H1 (cell line): ENCODE results near the gene XCL1. TPM values are rescaled to one million over a fixed set of nuclear protein-coding genes. Genes with fewer than 3 reads are reported as not detected.

Experiments
- CTCF ChIA-PET: fragments of 300-600 bp; sonication (Branson Sonifier 250); formaldehyde crosslinking; loops from one replicate; lab custom pipeline; 2021; ENCODE audit not compliant: partially characterized antibody; lab: Charles Lee
- POLR2A ChIA-PET: fragments of 300-600 bp; sonication (Branson Sonifier 250); formaldehyde crosslinking; loops from one replicate; lab custom pipeline; 2021; ENCODE audit warnings: inconsistent platforms; ENCODE audit not compliant: partially characterized antibody; lab: Charles Lee
- DNase-seq, 2 experiments: peaks; one replicate each; pipeline versions ENCODE4 v3.0.0 to v3.0.0-alpha.2; 2010 to 2022; ENCODE audit warnings: low spot score in 2 of 2, low read depth in 1 of 2, mixed read lengths in 1 of 2
- FAIRE-seq: peaks from 2 replicates; lab custom pipeline; 2011; peaks lifted over from hg19 to GRCh38; lab: Jason Lieb, UNC
- H2AFZ ChIP-seq: 2 replicates; pipeline ENCODE4 v1.8.1; 2012; ENCODE audit warnings: low read length, inconsistent platforms
- H2AK5ac ChIP-seq: 2 replicates; pipeline ENCODE4 v1.6.1; 2013; ENCODE audit warnings: low read depth, low read length
- H2BK120ac ChIP-seq: replicated peaks from 2 replicates; pipeline ENCODE3; 2013; ENCODE audit warnings: low read depth, low read length, inconsistent platforms
- H2BK12ac ChIP-seq: 2 replicates; pipeline ENCODE4 v1.6.1; 2013; ENCODE audit warnings: low read depth, low read length
- H2BK15ac ChIP-seq: 2 replicates; pipeline ENCODE4 v1.6.1; 2013; ENCODE audit warnings: low read length
- H2BK20ac ChIP-seq: 2 replicates; pipeline ENCODE4 v1.6.1; 2013; ENCODE audit warnings: low read length
- H2BK5ac ChIP-seq: 2 replicates; pipeline ENCODE4 v1.6.1; 2013; ENCODE audit warnings: low read depth, low read length
- H3K14ac ChIP-seq: 2 replicates; pipeline ENCODE4 v1.6.1; 2013; ENCODE audit warnings: inconsistent platforms; ENCODE audit not compliant: insufficient read length
- H3K18ac ChIP-seq: 2 replicates; pipeline ENCODE4 v1.6.1; 2013; ENCODE audit warnings: low read length; ENCODE audit errors: extremely low read depth
- H3K23ac ChIP-seq: 2 replicates; pipeline ENCODE4 v1.6.1; 2013; ENCODE audit warnings: inconsistent platforms; ENCODE audit not compliant: insufficient read length
- H3K23me2 ChIP-seq: 2 replicates; pipeline ENCODE4 v1.6.1; 2013; ENCODE audit warnings: low read depth, low read length
- H3K27ac ChIP-seq: 2 replicates; pipeline ENCODE4 v1.6.1; 2011; ENCODE audit warnings: low read depth, low read length, inconsistent platforms
- H3K27me3 ChIP-seq, 4 experiments: replicated peaks in 1 of 4; 1 replicate in 1 of 4; 2 replicates in 3 of 4; pipeline versions ENCODE4 v1.6.1 to v1.8.1; 2011 to 2013; ENCODE audit warnings: low read length in 3 of 4, mild to moderate bottlenecking in 3 of 4, inconsistent platforms in 2 of 4, mixed read lengths in 2 of 4, moderate library complexity in 1 of 4; ENCODE audit not compliant: control insufficient read depth in 3 of 4, insufficient read depth in 3 of 4; ENCODE audit errors: extremely low read depth in 1 of 4
- H3K36me3 ChIP-seq, 4 experiments: 2 replicates each; pipeline versions ENCODE4 v1.6.1 to v1.8.1; 2011 to 2013; ENCODE audit warnings: mild to moderate bottlenecking in 4 of 4, low read length in 3 of 4, moderate library complexity in 2 of 4, control low read depth in 1 of 4, inconsistent platforms in 1 of 4; ENCODE audit not compliant: insufficient read depth in 4 of 4, control insufficient read depth in 2 of 4
- H3K4ac ChIP-seq: replicated peaks from 2 replicates; pipeline ENCODE3; 2013; ENCODE audit warnings: low read length, low read depth, mixed read lengths, inconsistent platforms; ENCODE audit not compliant: insufficient read length
- H3K4me1 ChIP-seq, 4 experiments: replicated peaks in 1 of 4; 1 replicate in 1 of 4; 2 replicates in 3 of 4; pipeline versions ENCODE4 v1.6.1 to v1.8.1; 2011 to 2013; ENCODE audit warnings: low read length in 3 of 4, inconsistent platforms in 2 of 4, mixed read lengths in 1 of 4; ENCODE audit not compliant: insufficient read depth in 4 of 4, control insufficient read depth in 3 of 4
- H3K4me2 ChIP-seq, 2 experiments: 2 replicates each; pipeline versions ENCODE4 v1.6.1 to v1.8.1; 2011 to 2013; ENCODE audit warnings: low read depth in 2 of 2, low read length in 2 of 2, control low read depth in 1 of 2, inconsistent platforms in 1 of 2, mild to moderate bottlenecking in 1 of 2; ENCODE audit not compliant: insufficient read depth in 1 of 2
- H3K4me3 ChIP-seq, 4 experiments: fragments of 200-600, 300-600 bp in 1 of 4; sonication (generic), shearing (Covaris generic), sonication (Bioruptor Twin) in 1 of 4; 2 replicates each; pipeline versions ENCODE4 v1.5.1 to v1.8.1; 2011 to 2016; ENCODE audit warnings: low read length in 4 of 4, low read depth in 3 of 4, control low read depth in 2 of 4, inconsistent platforms in 2 of 4, mild to moderate bottlenecking in 2 of 4, mixed read lengths in 1 of 4, moderate library complexity in 1 of 4; ENCODE audit not compliant: insufficient read depth in 2 of 4; ENCODE audit errors: extremely low read depth in 1 of 4
- H3K56ac ChIP-seq: replicated peaks from 2 replicates; pipeline ENCODE3; 2013; ENCODE audit warnings: low read depth, mild to moderate bottlenecking, mixed read lengths, low read length, inconsistent platforms; ENCODE audit not compliant: insufficient read length
- H3K79me1 ChIP-seq: 2 replicates; pipeline ENCODE4 v1.6.1; 2013; ENCODE audit warnings: low read depth, low read length, control low read depth
- H3K79me2 ChIP-seq, 2 experiments: 2 replicates each; pipeline versions ENCODE4 v1.6.1 to v1.8.1; 2012 to 2013; ENCODE audit warnings: low read length in 2 of 2, mild to moderate bottlenecking in 2 of 2, inconsistent platforms in 1 of 2; ENCODE audit not compliant: insufficient read depth in 2 of 2, control insufficient read depth in 1 of 2
- H3K9ac ChIP-seq, 4 experiments: replicated peaks in 1 of 4; 1 replicate in 1 of 4; 2 replicates in 3 of 4; pipeline versions ENCODE4 v1.6.1 to v1.8.1; 2011 to 2013; ENCODE audit warnings: low read depth in 3 of 4, low read length in 3 of 4, control low read depth in 2 of 4, mild to moderate bottlenecking in 2 of 4, moderate library complexity in 2 of 4, inconsistent platforms in 1 of 4; ENCODE audit errors: extremely low read depth in 1 of 4
- H3K9me3 ChIP-seq, 2 experiments: 2 replicates each; pipeline versions ENCODE4 v1.6.1 to v1.8.1; 2012 to 2013; ENCODE audit warnings: mild to moderate bottlenecking in 2 of 2, moderate library complexity in 2 of 2, control low read depth in 1 of 2, inconsistent platforms in 1 of 2, low read depth in 1 of 2, low read length in 1 of 2, mixed read lengths in 1 of 2; ENCODE audit not compliant: insufficient read depth in 2 of 2
- H4K20me1 ChIP-seq, 2 experiments: replicated peaks in 1 of 2; 2 replicates each; pipeline versions ENCODE3 to v1.8.1; 2011 to 2013; ENCODE audit warnings: inconsistent platforms in 2 of 2, low read length in 2 of 2, mild to moderate bottlenecking in 1 of 2; ENCODE audit not compliant: insufficient read depth in 2 of 2, control insufficient read depth in 1 of 2
- H4K5ac ChIP-seq: 2 replicates; pipeline ENCODE4 v1.6.1; 2013; ENCODE audit warnings: low read length, low read depth, mixed read lengths, inconsistent platforms; ENCODE audit not compliant: insufficient read length
- H4K8ac ChIP-seq: 2 replicates; pipeline ENCODE4 v1.8.0; 2013; ENCODE audit warnings: mild to moderate bottlenecking, moderate library complexity, low read length, inconsistent platforms; ENCODE audit not compliant: insufficient read depth; ENCODE audit errors: extremely low read depth
- H4K91ac ChIP-seq: replicated peaks from 2 replicates; pipeline ENCODE3; 2013; ENCODE audit warnings: low read length, mixed read lengths, inconsistent platforms; ENCODE audit not compliant: insufficient read length
- CBX8 ChIP-seq: fragments of 300-800, 300-1000 bp; sonication (generic); IDR thresholded peaks from 2 replicates; pipeline ENCODE4 v1.7.1; 2016; ENCODE audit warnings: low read depth, low read length, borderline replicate concordance
- CEBPB ChIP-seq: IDR thresholded peaks from 2 replicates; pipeline ENCODE4 v1.6.1; 2012; ENCODE audit warnings: low read depth, low read length
- KDM5A ChIP-seq: fragments of 200-600 bp; IDR thresholded peaks from 2 replicates; pipeline ENCODE4 v1.7.1; 2012; ENCODE audit warnings: mild to moderate bottlenecking, low read length, inconsistent platforms, mixed read lengths
- NANOG ChIP-seq: IDR thresholded peaks from 2 replicates; pipeline ENCODE4 v1.6.1; 2011; ENCODE audit warnings: low read length, low read depth, mild to moderate bottlenecking, inconsistent platforms; ENCODE audit not compliant: insufficient read depth, poor library complexity, severe bottlenecking
- POLR2A ChIP-seq, 2 experiments: IDR thresholded peaks; 1 replicate in 1 of 2; 2 replicates in 1 of 2; pipeline ENCODE4 v1.6.1; 2011; ENCODE audit warnings: low read depth in 2 of 2, low read length in 2 of 2, mild to moderate bottlenecking in 2 of 2; ENCODE audit errors: control extremely low read depth in 1 of 2
- TAF7 ChIP-seq: optimal IDR thresholded peaks from 2 replicates; pipeline ENCODE3; 2011; ENCODE audit warnings: low read depth, mild to moderate bottlenecking, inconsistent platforms, low read length, moderate library complexity, borderline replicate concordance
- WGBS, 2 experiments: shearing (Covaris generic) in 1 of 2; methylation state at CpG; one replicate each; pipeline versions ENCODE4 v1.1.6 to v1.1.7; 2013 to 2015; ENCODE audit warnings: low lambda C conversion rate in 2 of 2, mixed read lengths in 2 of 2, inconsistent platforms in 1 of 2, low coverage in 1 of 2, missing lambda C conversion rate in 1 of 2; ENCODE audit not compliant: insufficient replicate concordance in 2 of 2, insufficient coverage in 1 of 2, insufficient read length in 1 of 2; ENCODE audit errors: extremely low coverage in 1 of 2, missing lambda C conversion rate in 1 of 2; 5-methylcytosine and 5-hydroxymethylcytosine counted together
- polyA plus RNA-seq, 7 experiments: library from polyadenylated mRNA; depleted of rRNA in 3 of 7; stranded (reverse) in 5 of 7; unstranded in 2 of 7; fragments of >200 nt in 5 of 7; fragments of 200-250 nt in 2 of 7; gene quantifications; 1 replicate in 5 of 7; 2 replicates in 1 of 7; 4 replicates in 1 of 7; pipeline versions ENCODE4 v1.2.1 to v1.2.3, GENCODE V29; 2011 to 2013; ENCODE audit warnings: missing spikeins in 2 of 7, mixed read lengths in 2 of 7
- total RNA-seq: library from RNA; stranded (reverse); fragmentation: NEBNext Ultra II Directional; extraction: Animal tissue kit (Norgen Biotek cat#: 25700); gene quantifications from 2 replicates; pipeline ENCODE4 v1.2.1, GENCODE V29; 2021

XCL1 gene
- total and polyA plus RNA-seq, 2 of the 8 experiments (the other 6 are each of a cell fraction or from before 2014, with no cell fraction given) = 0.39 to 0.63 TPM

DNA sequence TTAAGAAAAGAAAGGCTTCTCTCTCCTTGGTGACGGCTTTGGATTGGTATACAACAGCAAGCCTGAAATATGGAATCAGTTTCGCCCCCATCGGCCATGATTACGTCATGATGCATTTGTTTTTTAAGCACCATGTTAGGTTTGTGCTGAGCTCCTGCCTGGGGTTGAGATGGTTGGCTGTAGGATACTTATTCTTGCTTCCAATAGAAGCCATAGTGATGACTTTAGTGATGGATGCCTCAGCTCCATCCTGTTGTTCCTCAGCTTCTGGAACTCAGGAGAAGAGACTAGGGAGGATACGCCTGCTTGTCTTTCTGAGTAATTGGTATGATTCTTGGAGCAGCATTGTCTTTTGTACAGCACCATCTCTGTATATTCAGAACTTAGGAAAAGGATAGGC lies 14.7 kb downstream of the XCL1 start:
- Histone ChIP-seq H3K4me2 (no peak overlapping the region), H2BK5ac (no peak overlapping the region), H3K4ac (no peak overlapping the region), H4K20me1 (no peaks in the 10 kb centered on the region), H3K23ac (no peak overlapping the region), H3K27ac (no peak overlapping the region), H3K56ac (no peak overlapping the region), H3K23me2 (no peaks in the 10 kb centered on the region), H3K9ac (no peak overlapping the region), H4K8ac (no peak overlapping the region), H3K36me3 (no peaks in the 10 kb centered on the region; a peak in 1 of 8 replicates), H3K14ac (no peak overlapping the region), H3K9me3 (no peaks in the 10 kb centered on the region), H4K5ac (no peak overlapping the region), H2BK20ac (no peak overlapping the region), H3K4me3 (no peak overlapping the region), H2BK15ac (no peak overlapping the region), H3K79me1 (no peaks in the 10 kb centered on the region), H3K4me1 (no peaks in the 10 kb centered on the region), H3K27me3 (no peaks in the 10 kb centered on the region), H3K18ac (no peak overlapping the region), H2AK5ac (no peak overlapping the region), H2AFZ (no peak overlapping the region), H4K91ac (no peak overlapping the region), H2BK12ac (no peak overlapping the region), H3K79me2 (no peaks in the 10 kb centered on the region), H2BK120ac (no peak overlapping the region)
- TF ChIP-seq TAF7 (no peak), CBX8 (no peak), NANOG (no peak), KDM5A (no peak), POLR2A (IDR thresholded peaks at IDR 0.05; ENCODE audit: control extremely low read depth in 1 of 2, low read depth in 2 of 2, low read length in 2 of 2) (no peak), CEBPB (no peak)
- ChIA-PET POLR2A (no interaction called here), CTCF (interaction anchor here (2.0 kb wide), 1 partner anchor 138 kb away, joined by 4 read pairs; no protein-coding TSS in a partner anchor)
- FAIRE-seq (no peak), DNase-seq (no peak)
- WGBS, 2 experiments = 81% methylated on average over 5 of the region's 5 CpGs; no CpG with 5 or more reads in 1 of the 2 experiments
